ENCODE data around the gene FAM72B. TPM values are rescaled to one million over a fixed set of nuclear protein-coding genes. Genes with fewer than 3 reads are reported as not detected.
"Not testable (repeated sequence)": the region's sequence is repeated elsewhere in the genome, so short reads cannot be mapped to it uniquely, and the experiment has no call there.

Gene FAM72B
- 1.7 and 2.5 TPM in 2 replicates for total RNA-seq
- long read RNA-seq, partial matches to known transcripts: 0 of 6 reads
- long read RNA-seq, other reads (novel, unspliced or antisense): 3 of 6 reads

DNA sequence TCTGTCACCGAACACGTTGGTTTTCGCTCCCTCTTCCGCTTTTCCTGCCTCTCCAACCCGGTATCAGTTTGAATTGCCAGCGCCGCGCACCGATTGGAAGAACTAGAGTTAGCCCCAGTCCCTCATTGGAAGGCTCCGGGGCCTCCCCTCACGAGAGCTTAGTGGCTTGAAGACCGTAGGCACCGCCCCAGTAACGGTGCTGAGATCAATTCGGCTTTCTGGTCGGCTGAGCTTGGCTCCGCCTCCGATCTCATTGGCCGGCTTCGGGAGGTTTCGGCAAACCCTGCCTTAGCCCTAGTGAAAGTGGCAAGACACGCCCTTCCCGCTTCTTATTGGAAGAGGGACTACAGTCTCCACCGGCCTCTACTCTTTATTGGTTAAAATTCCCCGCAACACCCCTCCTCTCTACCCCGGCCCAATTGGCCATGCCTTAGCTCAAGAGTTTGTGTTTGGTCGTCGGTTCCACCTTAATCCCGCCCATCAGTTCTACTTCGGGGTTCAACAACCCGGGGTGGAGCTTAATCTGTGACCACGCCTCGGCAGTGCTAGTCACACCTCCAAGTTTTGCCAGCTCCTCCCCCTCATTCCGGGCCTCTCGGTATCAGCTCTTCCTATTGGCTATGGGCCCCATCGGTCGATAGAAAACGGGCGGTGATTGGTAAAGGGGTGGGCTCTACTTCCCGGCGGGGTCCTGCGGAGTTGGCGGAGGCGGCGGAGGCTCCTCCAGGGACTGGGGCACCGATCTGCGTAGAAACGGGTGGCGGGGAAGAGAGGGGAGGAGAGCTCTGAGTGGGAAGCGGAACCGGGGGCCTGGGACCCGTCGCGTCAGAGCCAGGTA is at the start of gene FAM72B, which contains the start of gene SRGAP2C:
Gene FAM72B (minus strand): TSS at position 51 of the 838 bp plus-strand sequence. CDS start 851 bp downstream, outside the sequence.
Gene SRGAP2C (plus strand): TSS at position 686 of the 838 bp plus-strand sequence. CDS start 2,472 bp downstream, outside the sequence.
- H3K27me3 Mint-ChIP-seq (ENCODE audit: unreplicated experiment); H3K4me1 Mint-ChIP-seq (ENCODE audit: unreplicated experiment); H3K9me3 Mint-ChIP-seq (ENCODE audit: unreplicated experiment); H3K36me3 Mint-ChIP-seq (ENCODE audit: unreplicated experiment): not testable (repeated sequence)
- peak within 1 kb of the TSS; percentile 81 for H3K4me3 Mint-ChIP-seq (ENCODE audit: unreplicated experiment)
- DNase-seq (ENCODE audit: extremely low spot score, unreplicated experiment): peak; percentile 97
- H3K27ac Mint-ChIP-seq (ENCODE audit: unreplicated experiment): peak within 1 kb of the TSS; percentile 89

DNA sequence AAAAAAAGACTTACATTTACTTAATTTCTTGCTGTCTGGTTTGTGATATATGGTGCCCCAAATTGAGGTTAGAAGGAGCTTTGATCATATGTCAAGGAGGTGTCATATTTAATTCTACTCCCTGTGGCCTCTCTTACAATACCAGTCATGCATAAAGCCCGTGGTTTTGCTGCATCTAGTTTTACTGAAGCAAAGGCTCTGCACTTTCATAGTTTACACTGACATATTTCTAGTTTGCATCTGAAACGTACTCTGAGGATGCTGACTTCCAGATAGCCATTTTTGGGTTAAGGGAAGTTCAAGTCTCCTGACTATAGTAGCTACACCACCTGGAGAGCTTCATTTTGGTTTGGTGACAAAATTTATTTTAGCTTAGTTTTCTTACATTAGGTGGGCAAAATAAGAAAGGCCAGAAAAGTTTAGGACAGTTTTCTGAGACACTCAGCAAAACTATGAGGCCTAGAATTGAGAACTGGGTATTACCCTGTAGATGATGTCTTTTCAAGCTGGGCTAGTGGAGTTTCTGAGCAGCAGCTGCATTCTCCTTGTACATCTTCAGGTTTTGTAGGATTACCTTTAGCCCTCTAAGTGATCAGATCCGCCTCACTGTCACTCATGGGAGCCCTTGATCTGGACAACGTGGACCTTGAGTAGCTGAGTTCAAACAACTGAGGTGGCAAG is 48.4 kb upstream of the FAM72B start:
- H3K27ac Mint-ChIP-seq (ENCODE audit: unreplicated experiment); H3K36me3 Mint-ChIP-seq (ENCODE audit: unreplicated experiment); DNase-seq (ENCODE audit: extremely low spot score, unreplicated experiment); H3K4me3 Mint-ChIP-seq (ENCODE audit: unreplicated experiment); H3K9me3 Mint-ChIP-seq (ENCODE audit: unreplicated experiment); H3K27me3 Mint-ChIP-seq (ENCODE audit: unreplicated experiment); H3K4me1 Mint-ChIP-seq (ENCODE audit: unreplicated experiment): not testable (repeated sequence)

DNA sequence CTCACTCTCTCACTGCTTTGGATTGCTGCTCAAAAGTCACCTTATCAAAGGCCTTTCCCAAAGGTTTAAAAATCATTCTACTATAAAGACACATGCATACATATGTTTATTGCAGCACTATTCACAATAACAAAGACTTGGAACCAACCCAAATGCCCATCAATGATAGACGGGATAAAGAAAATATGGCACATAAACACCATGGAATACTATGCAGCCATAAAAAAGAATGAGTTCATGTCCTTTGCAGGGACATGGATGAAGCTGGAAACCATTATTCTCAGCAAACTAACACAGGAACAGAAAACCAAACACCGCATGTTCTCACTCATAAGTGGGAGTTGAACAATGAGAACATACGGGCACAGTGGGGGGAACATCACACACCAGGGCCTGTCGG is 46.5 kb upstream of the FAM72B start:
- not testable (repeated sequence) for H3K27me3 Mint-ChIP-seq (ENCODE audit: unreplicated experiment); H3K4me1 Mint-ChIP-seq (ENCODE audit: unreplicated experiment); H3K9me3 Mint-ChIP-seq (ENCODE audit: unreplicated experiment); H3K4me3 Mint-ChIP-seq (ENCODE audit: unreplicated experiment); DNase-seq (ENCODE audit: extremely low spot score, unreplicated experiment); H3K36me3 Mint-ChIP-seq (ENCODE audit: unreplicated experiment); H3K27ac Mint-ChIP-seq (ENCODE audit: unreplicated experiment)

DNA sequence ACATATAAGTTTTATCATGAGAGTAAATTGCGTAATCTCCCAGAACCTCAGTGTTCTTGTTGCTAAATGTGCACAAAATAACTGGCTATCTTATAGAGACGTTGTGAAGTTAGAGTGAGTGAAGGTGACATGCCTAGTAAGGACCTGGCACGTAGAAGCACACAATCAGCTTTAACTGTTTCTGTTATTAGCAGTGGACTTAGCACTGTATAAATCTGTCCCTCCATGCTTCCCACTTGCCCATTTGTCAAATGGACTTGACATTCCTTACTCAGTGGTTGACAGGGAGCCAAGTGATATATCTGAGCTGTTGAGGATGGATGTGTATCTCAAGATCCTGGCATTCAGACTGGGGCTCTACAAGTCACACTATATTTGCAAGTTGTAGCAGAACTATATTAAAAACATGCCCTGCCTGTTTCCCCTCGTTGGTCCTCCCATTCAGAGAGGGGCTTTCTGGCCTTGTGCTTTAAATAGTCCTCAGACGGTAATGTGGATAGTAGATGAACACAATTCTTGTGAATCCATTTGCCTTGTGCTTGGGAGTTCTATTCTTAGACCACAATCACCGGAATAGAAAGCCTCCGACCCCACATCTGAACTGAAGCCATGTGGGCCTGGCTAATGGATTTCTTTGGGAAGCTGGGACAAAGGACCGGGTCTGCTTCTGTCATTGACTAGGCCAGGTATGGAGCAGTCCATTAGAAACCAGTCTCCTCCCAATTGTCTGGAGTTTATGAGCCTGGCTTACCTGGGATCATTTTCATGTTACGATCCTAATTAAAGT is 43.6 kb upstream of the FAM72B start:
- H3K9me3 Mint-ChIP-seq (ENCODE audit: unreplicated experiment); DNase-seq (ENCODE audit: extremely low spot score, unreplicated experiment); H3K4me1 Mint-ChIP-seq (ENCODE audit: unreplicated experiment); H3K4me3 Mint-ChIP-seq (ENCODE audit: unreplicated experiment); H3K36me3 Mint-ChIP-seq (ENCODE audit: unreplicated experiment); H3K27ac Mint-ChIP-seq (ENCODE audit: unreplicated experiment); H3K27me3 Mint-ChIP-seq (ENCODE audit: unreplicated experiment): not testable (repeated sequence)

DNA sequence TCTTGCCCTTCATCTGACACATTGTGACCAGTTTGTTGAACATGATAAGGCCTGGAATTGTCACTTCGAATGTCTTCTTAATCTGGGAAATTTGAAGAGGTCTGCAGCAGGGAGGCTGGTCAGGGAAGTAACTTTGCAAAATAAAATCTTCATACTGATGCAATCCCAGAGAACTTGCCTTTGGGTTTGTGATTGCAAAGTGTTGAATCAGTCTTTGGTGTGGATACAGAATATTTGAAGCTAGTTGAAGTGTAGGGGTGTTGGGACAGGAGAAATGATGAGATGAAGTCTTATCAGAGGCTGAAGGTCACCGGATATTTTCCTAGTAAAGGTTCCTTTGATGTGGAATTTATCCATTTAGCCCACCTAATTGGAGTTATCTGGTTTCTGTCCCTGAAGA is 42.8 kb upstream of the FAM72B start:
- H3K27ac Mint-ChIP-seq (ENCODE audit: unreplicated experiment); H3K27me3 Mint-ChIP-seq (ENCODE audit: unreplicated experiment); DNase-seq (ENCODE audit: extremely low spot score, unreplicated experiment); H3K4me1 Mint-ChIP-seq (ENCODE audit: unreplicated experiment); H3K36me3 Mint-ChIP-seq (ENCODE audit: unreplicated experiment); H3K9me3 Mint-ChIP-seq (ENCODE audit: unreplicated experiment); H3K4me3 Mint-ChIP-seq (ENCODE audit: unreplicated experiment): not testable (repeated sequence)

DNA sequence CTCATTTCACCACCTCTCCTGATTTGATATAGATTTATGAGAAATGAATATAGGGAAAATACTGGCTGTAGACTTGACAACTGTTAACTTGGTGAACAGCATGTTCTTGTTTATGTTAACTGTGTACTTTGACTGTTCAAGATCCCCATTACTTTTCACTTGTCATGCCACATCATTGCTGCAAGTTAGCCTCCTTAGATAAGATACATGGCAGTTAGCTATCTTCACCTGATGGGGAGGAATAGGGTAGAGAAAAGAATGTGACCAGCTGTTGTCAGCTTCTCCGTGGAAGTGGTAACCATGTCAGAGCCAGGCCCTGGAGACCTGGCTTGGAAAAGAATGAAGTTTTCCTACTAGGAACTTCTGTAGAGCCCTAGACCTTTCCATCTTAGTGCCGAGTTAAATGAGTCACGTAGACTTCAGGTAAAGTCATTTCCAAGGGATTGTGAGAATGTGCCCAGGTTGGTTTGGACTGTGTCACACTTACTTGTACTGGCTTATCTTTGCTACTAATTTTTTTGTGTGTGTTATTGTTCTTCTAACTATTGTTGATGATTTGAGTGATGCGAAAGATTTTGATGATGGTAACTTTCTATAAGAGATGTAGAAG is 42.3 kb upstream of the FAM72B start:
- H3K36me3 Mint-ChIP-seq (ENCODE audit: unreplicated experiment); H3K27me3 Mint-ChIP-seq (ENCODE audit: unreplicated experiment); DNase-seq (ENCODE audit: extremely low spot score, unreplicated experiment); H3K4me3 Mint-ChIP-seq (ENCODE audit: unreplicated experiment); H3K27ac Mint-ChIP-seq (ENCODE audit: unreplicated experiment); H3K9me3 Mint-ChIP-seq (ENCODE audit: unreplicated experiment); H3K4me1 Mint-ChIP-seq (ENCODE audit: unreplicated experiment): not testable (repeated sequence)

DNA sequence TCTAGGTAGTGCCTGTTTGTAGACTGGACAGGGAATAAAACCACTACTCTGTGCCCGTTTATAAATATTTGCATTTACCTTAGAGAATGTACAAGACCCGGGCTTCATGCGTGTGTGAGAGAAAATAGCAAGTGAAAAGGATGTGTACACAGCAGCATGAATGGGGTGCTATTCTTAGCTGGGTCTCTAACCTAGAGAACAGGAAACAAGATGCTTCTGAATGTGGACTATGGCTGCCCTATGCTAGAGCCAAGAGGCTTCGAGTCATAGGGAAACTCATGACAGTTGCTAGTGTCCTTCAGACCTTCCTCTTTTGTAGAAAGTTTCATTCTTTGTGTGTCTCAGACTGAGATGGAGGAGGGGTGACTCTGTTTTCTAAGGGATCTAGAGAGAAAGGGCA is 40.6 kb upstream of the FAM72B start:
- not testable (repeated sequence) for H3K27ac Mint-ChIP-seq (ENCODE audit: unreplicated experiment); DNase-seq (ENCODE audit: extremely low spot score, unreplicated experiment); H3K9me3 Mint-ChIP-seq (ENCODE audit: unreplicated experiment); H3K4me3 Mint-ChIP-seq (ENCODE audit: unreplicated experiment); H3K36me3 Mint-ChIP-seq (ENCODE audit: unreplicated experiment); H3K27me3 Mint-ChIP-seq (ENCODE audit: unreplicated experiment); H3K4me1 Mint-ChIP-seq (ENCODE audit: unreplicated experiment)

DNA sequence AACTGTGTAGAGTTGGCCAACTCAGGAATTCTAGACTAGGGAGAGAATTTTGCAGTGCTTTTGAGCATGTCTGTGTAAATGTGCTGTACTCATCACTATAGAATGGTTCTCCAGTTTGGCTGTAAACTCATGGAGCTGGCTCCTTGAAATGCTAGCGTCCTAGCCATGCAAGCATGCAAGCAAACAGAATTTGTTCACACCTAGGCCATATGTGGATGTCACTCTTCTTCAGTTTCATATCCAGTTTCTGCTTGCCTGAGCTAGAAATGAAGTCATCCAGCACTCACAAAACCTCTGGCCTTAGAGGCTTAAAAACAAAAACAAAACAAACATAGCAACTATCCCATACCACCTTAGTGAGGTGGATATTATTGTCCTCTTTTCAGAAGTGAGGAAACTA is 37.6 kb upstream of the FAM72B start:
- not testable (repeated sequence) for H3K27me3 Mint-ChIP-seq (ENCODE audit: unreplicated experiment); DNase-seq (ENCODE audit: extremely low spot score, unreplicated experiment); H3K9me3 Mint-ChIP-seq (ENCODE audit: unreplicated experiment); H3K4me1 Mint-ChIP-seq (ENCODE audit: unreplicated experiment); H3K27ac Mint-ChIP-seq (ENCODE audit: unreplicated experiment); H3K4me3 Mint-ChIP-seq (ENCODE audit: unreplicated experiment); H3K36me3 Mint-ChIP-seq (ENCODE audit: unreplicated experiment)

DNA sequence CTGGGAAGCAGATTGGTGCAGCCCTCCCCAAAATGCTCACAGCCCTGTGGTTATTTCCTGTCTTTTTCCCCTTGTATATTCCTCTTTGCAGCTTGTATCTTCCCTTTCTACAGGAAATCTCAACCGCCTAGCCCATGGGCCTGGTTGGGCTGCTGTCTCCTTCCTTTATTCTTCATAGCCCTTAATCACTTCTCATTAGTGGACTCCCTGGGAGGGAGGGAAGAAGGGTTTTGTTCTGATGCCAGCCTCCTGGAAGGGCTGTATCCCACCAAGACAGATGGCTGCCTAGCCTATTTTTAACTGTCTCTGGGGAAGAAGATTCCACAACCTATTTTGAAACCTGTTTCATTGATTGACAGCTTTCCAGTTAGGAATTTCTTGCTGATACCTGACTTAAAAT is 32.5 kb upstream of the FAM72B start:
- not testable (repeated sequence) for H3K4me3 Mint-ChIP-seq (ENCODE audit: unreplicated experiment); H3K27me3 Mint-ChIP-seq (ENCODE audit: unreplicated experiment); H3K9me3 Mint-ChIP-seq (ENCODE audit: unreplicated experiment); H3K36me3 Mint-ChIP-seq (ENCODE audit: unreplicated experiment); H3K4me1 Mint-ChIP-seq (ENCODE audit: unreplicated experiment); DNase-seq (ENCODE audit: extremely low spot score, unreplicated experiment); H3K27ac Mint-ChIP-seq (ENCODE audit: unreplicated experiment)

DNA sequence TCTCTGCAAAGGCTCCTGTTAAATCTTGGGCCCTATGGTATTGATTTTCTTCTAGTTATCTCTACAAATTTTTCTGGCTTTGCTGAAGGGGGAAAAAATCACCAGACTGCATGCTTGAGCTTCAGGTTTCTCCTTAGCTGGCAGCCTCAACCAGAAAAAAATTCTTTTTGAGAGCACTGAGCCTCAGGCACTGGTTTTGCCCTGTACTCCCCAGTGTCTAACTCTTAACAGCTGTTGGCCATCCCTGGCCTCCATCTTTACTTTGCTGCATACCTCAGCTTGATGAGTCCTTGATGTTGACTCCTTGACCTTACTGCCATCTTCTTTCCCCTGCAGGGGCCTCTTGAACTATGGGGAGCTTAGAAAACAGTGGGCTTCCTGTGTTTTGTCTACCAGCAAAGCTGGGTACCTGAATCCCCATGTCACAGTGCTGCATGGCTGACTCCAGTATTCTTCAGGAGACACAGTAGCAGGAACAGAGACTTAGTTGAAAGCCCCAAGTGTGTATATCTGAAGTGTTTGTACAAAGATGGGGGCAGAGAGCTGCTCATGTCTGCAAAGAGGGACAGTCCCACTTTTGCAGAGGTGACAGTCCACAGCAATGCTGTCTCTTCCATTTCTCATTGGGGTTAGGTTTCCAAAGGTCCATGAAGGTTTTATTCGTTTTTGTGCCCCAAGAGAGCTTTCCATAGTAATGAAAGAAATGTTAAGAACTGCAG is 31.7 kb upstream of the FAM72B start:
- H3K27me3 Mint-ChIP-seq (ENCODE audit: unreplicated experiment); H3K27ac Mint-ChIP-seq (ENCODE audit: unreplicated experiment); DNase-seq (ENCODE audit: extremely low spot score, unreplicated experiment); H3K4me3 Mint-ChIP-seq (ENCODE audit: unreplicated experiment); H3K4me1 Mint-ChIP-seq (ENCODE audit: unreplicated experiment); H3K9me3 Mint-ChIP-seq (ENCODE audit: unreplicated experiment); H3K36me3 Mint-ChIP-seq (ENCODE audit: unreplicated experiment): not testable (repeated sequence)

Data from osteocyte (in vitro differentiated cells).